Stimulated activated CD8-positive, alpha-beta memory T cell treated with anti-CD3 and anti-CD28 coated beads, Interleukin-12 subunit alpha, Interleukin-12 subunit beta, amount 100 ng/mL, for 24 hours (primary cell): ENCODE data around the gene CALR3.

Experiments used
- DNase-seq: peaks from one replicate; pipeline ENCODE4 v3.0.0-alpha.2; 2020; ENCODE audit errors: extremely low read depth

The CALR3 gene

DNA sequence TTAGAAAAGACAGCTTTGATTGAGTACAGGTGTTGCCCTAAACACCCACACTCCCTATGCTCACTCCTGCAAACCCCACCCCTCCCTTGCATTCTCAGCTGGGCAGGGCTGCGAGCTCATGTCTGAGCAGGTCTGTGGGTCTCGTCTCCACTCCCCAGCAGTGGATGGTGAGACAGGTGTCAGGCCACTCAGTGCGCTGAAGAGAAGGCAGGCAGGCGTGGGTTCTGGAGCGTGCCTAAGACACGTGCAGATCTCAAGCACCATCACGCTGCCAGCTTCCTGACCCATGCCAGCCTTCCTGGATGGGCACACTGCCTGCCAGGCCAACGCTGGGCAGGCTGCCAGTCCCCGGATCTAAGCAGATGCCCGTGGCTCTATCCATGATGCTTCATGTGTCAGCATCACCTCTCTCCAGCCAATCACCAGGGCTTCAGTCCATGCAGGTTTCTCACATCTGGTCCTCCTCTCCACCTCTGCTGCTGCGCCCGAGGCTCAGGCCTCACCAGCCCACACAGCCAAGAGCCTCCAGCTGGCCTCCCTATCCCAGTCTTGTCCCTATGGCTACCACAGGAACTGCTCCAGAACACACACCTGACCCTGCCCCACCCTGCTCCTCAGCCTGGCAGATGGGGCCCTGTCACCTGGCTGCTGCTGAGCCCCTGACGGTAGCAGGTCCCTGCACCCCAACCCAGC, 66.8 kb downstream of the CALR3 start:
- DNase-seq: no peak
